ENCODE data around the gene COL4A2.

Gene COL4A2

GRCh38 chr13:110503037-110503901 is 196.2 kb downstream of the COL4A2 start:
- FAIRE-seq, result no peak

- no peak for FAIRE-seq
Measured at GRCh38 chr13:110503979-110504499, 197.0 kb downstream of the COL4A2 start.

GRCh38 chr13:110505594-110505993 is 198.5 kb downstream of the COL4A2 start:
- no peak for FAIRE-seq

- no peak for FAIRE-seq
Measured at GRCh38 chr13:110506396-110506795, 199.3 kb downstream of the COL4A2 start.

GRCh38 chr13:110506859-110507566 is 199.9 kb downstream of the COL4A2 start:
- no peak for FAIRE-seq

GRCh38 chr13:110507678-110508381 is 200.7 kb downstream of the COL4A2 start:
- no peak for FAIRE-seq

DNA sequence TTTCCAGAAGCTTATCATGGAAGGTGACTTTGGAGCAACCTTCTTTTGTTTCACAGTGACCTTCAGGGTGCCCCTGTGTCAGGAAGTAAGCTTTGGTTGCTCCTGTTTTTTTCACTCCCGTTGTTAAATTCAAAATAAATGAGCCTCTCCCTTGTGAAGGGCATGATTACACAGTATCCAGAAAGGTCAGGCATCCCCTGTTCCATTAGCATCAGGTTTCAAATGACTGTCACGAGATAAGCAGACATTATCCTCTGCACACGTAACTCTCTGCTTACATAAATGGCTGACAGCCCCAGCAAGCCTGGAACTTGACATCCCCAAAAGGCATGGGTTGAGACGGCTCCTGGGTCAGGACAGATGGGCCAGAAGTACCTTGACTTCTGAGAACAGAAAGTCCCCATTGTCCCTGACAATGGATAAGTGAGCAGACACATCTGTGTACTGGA is 202.4 kb downstream of the COL4A2 start:
- FAIRE-seq, result no peak

DNA sequence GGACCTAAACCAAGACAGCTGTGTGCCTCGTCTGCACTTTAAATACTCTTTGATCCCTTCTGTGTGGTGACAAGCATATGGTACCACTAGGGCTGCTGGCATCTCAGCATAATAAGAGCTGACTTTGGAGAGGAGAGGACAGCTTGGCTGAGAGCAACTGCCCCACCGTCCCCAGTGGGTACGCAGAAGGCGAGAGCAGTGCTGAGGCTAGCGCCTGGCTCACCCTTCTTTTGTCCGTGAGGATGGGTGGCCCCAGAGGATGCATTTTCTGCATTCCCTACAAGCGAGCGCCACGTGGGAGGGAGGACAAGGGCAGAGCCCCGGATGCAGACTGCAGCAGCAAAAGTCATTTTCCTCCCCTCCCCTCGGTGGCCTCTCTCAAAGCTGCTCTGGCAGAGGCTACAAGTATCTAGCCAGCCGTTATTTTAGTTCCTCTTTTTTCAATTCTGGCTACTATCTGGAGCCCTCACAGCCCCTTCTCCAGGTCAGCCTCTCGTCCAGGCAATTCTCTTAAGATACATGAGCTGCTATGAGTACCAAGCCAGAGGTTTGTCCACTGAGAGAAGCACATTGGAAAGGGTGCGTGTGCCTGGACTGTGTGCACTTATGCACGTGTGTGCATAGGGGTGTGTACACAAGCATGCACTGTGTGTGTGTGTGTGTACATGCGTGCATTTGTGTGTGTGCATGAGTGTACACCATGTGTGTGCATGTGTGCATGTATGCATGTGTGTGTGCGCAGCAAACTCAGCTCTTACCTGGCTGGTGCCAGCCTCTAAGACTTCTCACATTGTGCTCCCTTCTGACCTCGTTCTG is 203.1 kb downstream of the COL4A2 start:
- no peak for FAIRE-seq

- no peak for FAIRE-seq
Measured at GRCh38 chr13:110511509-110512181, 204.6 kb downstream of the COL4A2 start.

GRCh38 chr13:110512198-110512740 is 205.2 kb downstream of the COL4A2 start:
- no peak for FAIRE-seq

GRCh38 chr13:110516500-110516899 is 209.4 kb downstream of the COL4A2 start:
- no peak for FAIRE-seq

DNA sequence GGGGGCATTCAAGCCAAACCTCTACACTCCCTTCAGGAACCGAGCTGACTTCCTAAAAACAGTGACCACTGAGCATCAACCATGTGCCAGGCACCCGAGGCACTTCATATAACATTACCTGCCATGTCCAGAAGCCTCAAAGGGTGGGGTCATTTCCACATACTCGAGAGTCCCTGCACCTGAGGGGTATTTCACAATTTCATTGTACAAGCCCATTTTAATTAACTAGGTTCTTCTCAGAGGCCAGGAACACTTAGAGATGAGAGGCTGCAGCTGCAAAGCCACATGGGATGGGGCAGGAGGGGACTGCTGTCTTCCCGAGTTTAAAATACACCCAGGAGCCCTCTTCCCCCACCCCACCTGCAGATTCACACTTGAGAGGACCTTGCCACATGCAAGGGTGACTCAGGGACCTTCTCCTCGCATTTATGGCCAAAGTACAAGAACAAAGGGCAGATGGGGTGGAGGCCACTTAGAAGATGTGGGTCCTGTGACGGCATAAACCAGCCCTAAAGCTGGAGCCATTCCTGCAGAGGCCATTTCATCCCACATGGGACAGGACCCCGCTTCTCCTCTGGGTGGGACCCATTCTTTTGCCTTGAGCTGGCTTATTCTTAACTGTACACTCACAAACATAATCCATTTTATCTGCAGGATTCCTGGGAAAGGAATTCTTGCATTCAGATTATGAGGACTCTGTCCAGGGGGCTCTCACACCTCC is 210.6 kb downstream of the COL4A2 start:
- FAIRE-seq, result no peak

- no peak for FAIRE-seq
Measured at GRCh38 chr13:110518226-110518525, 211.1 kb downstream of the COL4A2 start.

- FAIRE-seq, result no peak
Measured at GRCh38 chr13:110518571-110518970, 211.5 kb downstream of the COL4A2 start.

DNA sequence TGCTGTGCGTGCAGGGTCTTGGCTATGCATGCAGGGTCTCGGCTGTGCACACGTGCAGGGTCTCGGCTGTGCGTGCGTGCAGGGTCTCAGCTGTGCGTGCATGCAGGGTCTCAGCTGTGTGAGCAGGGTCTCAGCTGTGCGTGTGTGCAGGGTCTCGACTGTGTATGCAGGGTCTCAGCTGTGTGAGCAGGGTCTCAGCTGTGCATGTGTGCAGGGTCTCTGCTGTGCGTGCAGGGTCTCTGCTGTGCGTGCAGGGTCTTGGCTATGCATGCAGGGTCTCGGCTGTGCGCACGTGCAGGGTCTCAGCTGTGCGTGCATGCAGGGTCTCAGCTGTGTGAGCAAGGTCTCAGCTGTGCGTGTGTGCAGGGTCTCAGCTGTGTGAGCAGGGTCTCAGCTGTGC is 212.0 kb downstream of the COL4A2 start:
- no peak for FAIRE-seq

DNA sequence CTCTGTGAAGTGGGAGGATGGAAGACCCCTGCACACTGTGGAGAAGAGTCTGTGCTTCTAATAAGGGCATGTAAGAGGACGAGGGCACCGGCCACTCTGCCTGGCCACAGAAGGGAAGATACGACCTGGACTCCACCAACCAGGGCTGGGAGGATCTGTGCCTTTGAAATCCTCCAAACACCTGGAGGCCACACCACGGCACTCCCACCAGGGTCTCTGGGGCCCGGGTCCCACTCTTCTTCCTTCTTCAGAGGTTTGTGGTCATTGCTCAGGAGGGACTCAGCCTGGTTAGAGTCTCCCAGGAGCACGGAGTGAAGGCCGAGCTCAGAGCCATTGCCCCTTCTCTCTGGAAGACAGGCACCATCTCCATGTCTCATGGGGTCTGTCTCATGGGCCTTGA is 212.4 kb downstream of the COL4A2 start:
- FAIRE-seq, result no peak

GRCh38 chr13:110520431-110521295 is 213.6 kb downstream of the COL4A2 start:
- no peak for FAIRE-seq

DNA sequence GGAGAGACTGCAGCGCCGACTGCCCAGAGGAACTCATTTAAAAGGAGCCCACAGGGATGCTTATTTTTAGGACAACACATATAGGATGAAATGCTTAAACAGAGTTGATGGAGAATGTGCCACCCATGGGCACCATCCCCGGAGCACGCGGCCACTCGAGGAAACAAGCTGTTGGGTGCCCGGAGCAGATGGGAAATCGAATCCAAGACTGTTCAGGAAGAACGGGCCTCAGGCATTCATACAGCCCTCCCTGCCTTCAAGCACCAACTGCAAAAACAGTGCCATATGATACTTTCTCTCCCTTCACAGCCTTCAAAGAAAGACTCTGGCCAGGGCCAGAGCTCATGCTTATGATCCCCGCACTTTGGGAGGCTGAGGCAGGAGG is 214.2 kb downstream of the COL4A2 start:
- no peak for FAIRE-seq

DNA sequence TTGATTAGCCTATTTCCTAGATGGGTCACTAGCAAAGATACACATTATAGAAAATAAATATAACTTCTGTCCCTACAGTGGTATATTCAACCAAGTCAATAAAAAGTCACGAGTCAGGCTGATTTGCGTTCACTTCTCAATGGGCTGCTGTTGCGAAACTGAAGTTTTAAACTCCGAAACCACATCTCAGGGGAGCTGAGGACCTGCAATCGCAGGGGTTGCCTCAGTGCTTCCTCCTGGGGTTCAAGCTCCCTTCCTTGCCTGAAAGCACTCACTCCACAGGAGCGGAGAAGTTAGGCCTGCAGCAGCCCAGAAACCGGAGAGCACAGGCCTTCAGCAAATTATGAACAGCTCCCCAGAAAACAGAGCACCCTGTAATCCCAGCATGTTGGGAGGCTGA is 214.9 kb downstream of the COL4A2 start:
- FAIRE-seq, result no peak

GRCh38 chr13:110522721-110523120 is 215.6 kb downstream of the COL4A2 start:
- no peak for FAIRE-seq

Data from G401.6 (cell line).